Measurements from ENCODE around the gene CDH8. TPM values are rescaled to one million over a fixed set of nuclear protein-coding genes. Genes with fewer than 3 reads are reported as not detected.

Gene CDH8
- total and polyA plus RNA-seq, 8 donors: 0.05 to 0.20 (median 0.15) TPM; not detected in 4

- no peak overlapping the region for H3K4me3 ChIP-seq
- H3K27ac ChIP-seq: no peak overlapping the region
- peaks cover 0 to 7% (median 0%) of the 10 kb centered on the region in 4 donors for H3K27me3 ChIP-seq
- no peaks in the 10 kb centered on the region for H3K9me3 ChIP-seq
- H3K36me3 ChIP-seq: no peaks in the 10 kb centered on the region
- 46 to 65% methylated on average over 3 of the region's 3 CpGs for WGBS, 2 donors
- H3K4me1 ChIP-seq: no peaks in the 10 kb centered on the region
- ATAC-seq (no peak), DNase-seq (no peak), FAIRE-seq (no peak)
- no peak for TF ChIP-seq CTCF (IDR thresholded peaks at IDR 0.05)
- intact Hi-C loops (cut with DNase I): no loop called here
Measured at GRCh38 chr16:62022688-62023087, 13.6 kb downstream of the CDH8 start.

DNA sequence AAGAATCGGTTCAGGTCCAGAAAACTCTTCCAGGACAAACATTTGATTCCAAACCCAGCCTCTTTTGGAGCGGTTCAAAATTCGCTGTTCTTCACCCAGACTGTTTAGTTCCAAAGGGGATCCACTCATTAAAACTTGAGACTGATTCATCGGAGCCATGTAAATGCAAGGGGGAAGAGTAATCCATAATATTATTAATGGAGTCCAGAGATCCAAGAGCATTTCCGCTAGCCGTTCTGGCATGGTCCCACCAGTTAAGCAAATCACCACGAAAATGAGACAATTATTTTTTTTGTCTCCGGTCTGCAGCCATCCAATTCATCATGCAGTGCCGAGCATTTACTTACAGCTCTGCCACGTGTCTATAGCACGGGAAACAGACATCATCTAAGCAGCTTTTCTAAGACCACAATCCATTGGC is 15.1 kb downstream of the CDH8 start:
- Histone ChIP-seq H3K27ac (no peak overlapping the region), H3K27me3 (peaks cover 0 to 7% (median 0%) of the 10 kb centered on the region in 4 donors), H3K9me3 (no peaks in the 10 kb centered on the region), H3K4me3 (no peak overlapping the region), H3K36me3 (no peaks in the 10 kb centered on the region), H3K4me1 (no peaks in the 10 kb centered on the region)
- ATAC-seq: no peak
- no peak for FAIRE-seq
- intact Hi-C loops (cut with DNase I): no loop called here
- TF ChIP-seq CTCF (IDR thresholded peaks at IDR 0.05): no peak
- no peak for DNase-seq
- 41 to 49% methylated on average over 11 of the region's 11 CpGs for WGBS, 2 donors

DNA sequence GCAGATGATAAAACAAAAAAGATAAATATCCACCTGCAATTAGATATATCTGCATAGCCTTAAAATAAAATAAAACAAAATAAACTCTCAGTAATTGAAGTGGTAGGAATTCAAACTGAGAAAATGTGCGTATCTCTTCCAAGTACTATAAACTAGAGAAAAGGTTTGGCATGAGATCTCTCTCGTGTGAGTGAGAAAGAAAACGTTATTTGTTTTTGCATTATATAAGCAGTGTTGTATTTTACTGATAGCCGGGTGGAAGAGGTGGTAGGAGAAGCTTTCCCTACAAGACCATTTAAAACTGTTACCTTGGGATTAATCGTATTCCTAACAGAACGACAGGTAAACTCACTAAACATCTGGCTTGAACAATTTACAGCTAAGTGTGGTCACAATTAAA is 15.6 kb downstream of the CDH8 start:
- no peak for ATAC-seq
- Histone ChIP-seq H3K27ac (no peak overlapping the region), H3K27me3 (peaks cover 0 to 7% (median 0%) of the 10 kb centered on the region in 4 donors), H3K9me3 (no peaks in the 10 kb centered on the region), H3K4me1 (no peaks in the 10 kb centered on the region), H3K4me3 (no peak overlapping the region), H3K36me3 (no peaks in the 10 kb centered on the region)
- TF ChIP-seq CTCF (IDR thresholded peaks at IDR 0.05): no peak
- intact Hi-C loops (cut with DNase I): no loop called here
- FAIRE-seq: no peak
- no peak for DNase-seq
- 39 to 47% methylated on average over 6 of the region's 6 CpGs for WGBS, 2 donors

DNA sequence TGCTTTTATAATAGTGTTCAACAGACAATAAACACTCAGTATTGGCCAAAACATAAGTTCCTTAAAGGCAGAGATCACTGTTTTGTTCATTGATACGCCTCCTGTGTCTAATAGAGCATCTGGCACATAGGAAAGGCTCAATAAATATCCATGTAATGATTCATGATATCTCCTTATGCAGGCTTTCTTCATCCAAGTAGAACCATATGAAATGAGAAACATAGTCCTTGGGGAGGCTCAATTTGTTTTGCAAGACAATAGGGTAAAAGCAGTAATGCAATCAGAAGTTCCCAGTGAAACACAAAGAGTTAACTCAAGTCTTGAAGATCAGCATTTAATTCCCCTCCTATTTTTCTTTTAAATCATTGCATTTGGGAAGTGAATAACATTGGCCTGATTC is 16.4 kb downstream of the CDH8 start:
- H3K4me3 ChIP-seq: no peak overlapping the region
- H3K4me1 ChIP-seq: no peaks in the 10 kb centered on the region
- no peak for DNase-seq
- no peak for TF ChIP-seq CTCF (IDR thresholded peaks at IDR 0.05)
- intact Hi-C loops (cut with DNase I): no loop called here
- no peak overlapping the region for H3K27ac ChIP-seq
- H3K27me3 ChIP-seq: peaks cover 0 to 7% (median 0%) of the 10 kb centered on the region in 4 donors
- 49 to 50% methylated on average over 1 of the region's 1 CpG for WGBS, 2 donors
- no peak for ATAC-seq
- no peaks in the 10 kb centered on the region for H3K36me3 ChIP-seq
- no peak for FAIRE-seq
- H3K9me3 ChIP-seq: no peaks in the 10 kb centered on the region

DNA sequence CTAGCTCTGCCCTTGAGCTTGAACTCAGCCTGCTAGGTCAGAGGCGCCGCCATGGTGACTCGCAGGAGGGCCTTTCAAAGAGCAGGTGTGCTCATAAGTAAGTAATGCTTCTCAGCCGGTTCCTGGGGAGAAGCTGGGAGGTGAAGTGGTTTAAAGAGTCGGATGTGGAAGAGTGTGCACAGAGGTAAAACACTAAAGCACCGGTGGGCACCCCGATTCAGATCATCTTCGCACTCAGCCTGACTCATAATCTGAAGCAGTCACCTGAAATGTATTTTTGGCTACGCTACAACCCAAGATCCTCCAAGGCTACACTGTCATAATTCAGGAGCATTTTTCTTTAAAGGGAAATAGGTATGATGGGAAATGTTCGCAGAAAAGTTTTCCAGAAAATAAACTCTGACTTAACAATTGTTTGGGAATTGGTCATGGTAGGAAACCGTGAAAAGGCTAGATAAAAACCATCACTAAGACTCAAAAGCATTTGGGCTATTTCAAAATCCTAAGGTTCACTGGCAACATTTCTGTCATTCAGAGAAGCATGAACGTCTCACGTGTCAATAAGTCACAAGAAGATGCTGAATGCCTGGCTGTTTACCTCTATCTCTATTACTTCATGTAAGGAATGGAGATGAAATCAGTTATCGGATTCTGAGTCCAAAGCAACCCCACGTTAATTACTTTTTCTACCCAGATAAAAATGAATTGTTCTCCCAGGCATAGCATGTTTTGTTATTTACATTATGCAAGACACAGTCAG is 17.8 kb downstream of the CDH8 start:
- 56 to 72% methylated on average over 15 of the region's 15 CpGs for WGBS, 2 donors
- H3K4me1 ChIP-seq: no peaks in the 10 kb centered on the region
- no peak for DNase-seq
- H3K27ac ChIP-seq: no peak overlapping the region
- peaks cover 0 to 4% (median 0%) of the 10 kb centered on the region in 4 donors for H3K27me3 ChIP-seq
- intact Hi-C loops (cut with DNase I): no loop called here
- ATAC-seq: no peak
- H3K36me3 ChIP-seq: no peaks in the 10 kb centered on the region
- TF ChIP-seq CTCF (IDR thresholded peaks at IDR 0.05): no peak
- no peak for FAIRE-seq
- H3K9me3 ChIP-seq: no peaks in the 10 kb centered on the region
- H3K4me3 ChIP-seq: no peak overlapping the region

Data from pancreas (tissue), 10 donors.